KBM-7 (cell line): ENCODE data around the gene MASP1.

ENCODE experiments used
- DNase-seq: peaks from one replicate; pipeline ENCODE4 v3.0.0-alpha.2; 2015
- in situ Hi-C: fragments of 300-500 bp; cut with MboI; formaldehyde crosslinking; loops from 2 replicates; pipeline ENCODE4 v1.14.3; 2020; ENCODE audit warnings: low sequenced_read_pairs, low pct_unique_long_range_greater_than_20kb, mixed read lengths

Gene MASP1

GRCh38 chr3:187271582-187271981 is 20.0 kb downstream of the MASP1 start:
- DNase-seq: no peak
- in situ Hi-C loops: no loop called here

- in situ Hi-C loops: no loop called here
- DNase-seq: no peak
Observed at GRCh38 chr3:187269486-187269885, 22.1 kb downstream of the MASP1 start.

- in situ Hi-C loops: no loop called here
Observed at GRCh38 chr3:187267306-187267705, 24.2 kb downstream of the MASP1 start.

GRCh38 chr3:187266691-187267090 is 24.8 kb downstream of the MASP1 start:
- in situ Hi-C loops: no loop called here
- no peak for DNase-seq

More at GRCh38 chr3:187267306-187267705, 24.2 kb downstream of the MASP1 start:
- DNase-seq: no peak

- in situ Hi-C loops: no loop called here
- no peak for DNase-seq
Observed at GRCh38 chr3:187265461-187265955, 26.0 kb downstream of the MASP1 start.

GRCh38 chr3:187264911-187265310 is 26.6 kb downstream of the MASP1 start:
- in situ Hi-C loops: no loop called here
- no peak for DNase-seq

GRCh38 chr3:187264021-187264420 is 27.5 kb downstream of the MASP1 start:
- no peak for DNase-seq
- in situ Hi-C loops: no loop called here

GRCh38 chr3:187263270-187263669 is 28.3 kb downstream of the MASP1 start:
- in situ Hi-C loops: no loop called here

GRCh38 chr3:187262360-187262759 is 29.2 kb downstream of the MASP1 start:
- in situ Hi-C loops: no loop called here
- DNase-seq: no peak

More at GRCh38 chr3:187263270-187263669, 28.3 kb downstream of the MASP1 start:
- DNase-seq: no peak

GRCh38 chr3:187261541-187261969 is 30.0 kb downstream of the MASP1 start:
- no peak for DNase-seq
- in situ Hi-C loops: no loop called here

GRCh38 chr3:187259171-187259570 is 32.4 kb downstream of the MASP1 start:
- in situ Hi-C loops: no loop called here
- no peak for DNase-seq

- in situ Hi-C loops: no loop called here
- no peak for DNase-seq
Observed at GRCh38 chr3:187257992-187258692, 33.4 kb downstream of the MASP1 start.

GRCh38 chr3:187257471-187257870 is 34.1 kb downstream of the MASP1 start:
- in situ Hi-C loops: no loop called here
- DNase-seq: no peak

- DNase-seq: no peak
- in situ Hi-C loops: no loop called here
Observed at GRCh38 chr3:187256051-187256616, 35.4 kb downstream of the MASP1 start.

GRCh38 chr3:187255314-187255713 is 36.2 kb downstream of the MASP1 start:
- no peak for DNase-seq
- in situ Hi-C loops: no loop called here

GRCh38 chr3:187252311-187252710 is 39.2 kb downstream of the MASP1 start:
- in situ Hi-C loops: no loop called here
- DNase-seq: no peak

GRCh38 chr3:187251599-187251998 is 39.9 kb downstream of the MASP1 start:
- in situ Hi-C loops: no loop called here

GRCh38 chr3:187247398-187247797 is 44.1 kb downstream of the MASP1 start:
- in situ Hi-C loops: no loop called here
- no peak for DNase-seq

More at GRCh38 chr3:187251599-187251998, 39.9 kb downstream of the MASP1 start:
- no peak for DNase-seq

- in situ Hi-C loops: no loop called here
- DNase-seq: no peak
Observed at GRCh38 chr3:187243933-187244524, 47.5 kb downstream of the MASP1 start.

- in situ Hi-C loops: no loop called here
Observed at GRCh38 chr3:187242900-187243299, 48.6 kb downstream of the MASP1 start.

More at GRCh38 chr3:187242900-187243299, 48.6 kb downstream of the MASP1 start:
- no peak for DNase-seq
